GM19452 (cell line): ENCODE results near the gene GPRC5C.
A peak's percentile ranks its signal among the peaks of the same experiment; 100 is the strongest.

Experiments used
- ATAC-seq: cut with Tn5 transposase; IDR thresholded peaks from one replicate; pipeline ENCODE4 v1.9.1; 2021; ENCODE audit not compliant: unreplicated experiment

The GPRC5C gene

DNA sequence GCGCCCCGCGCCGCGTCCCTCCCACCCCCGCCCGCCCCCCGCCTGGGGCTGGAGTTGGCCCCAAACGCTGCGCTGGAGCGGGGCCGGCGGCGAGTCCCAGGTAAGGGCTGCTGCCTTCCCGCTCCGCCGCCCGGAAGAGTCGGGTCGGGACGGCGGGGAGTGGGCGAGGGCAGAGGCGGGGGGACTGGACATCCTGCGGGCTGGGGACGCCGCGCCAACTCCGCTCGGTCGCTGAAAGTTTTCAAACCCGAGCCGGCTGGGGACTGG lies 469 bp downstream of the GPRC5C start:
- no peak for ATAC-seq

DNA sequence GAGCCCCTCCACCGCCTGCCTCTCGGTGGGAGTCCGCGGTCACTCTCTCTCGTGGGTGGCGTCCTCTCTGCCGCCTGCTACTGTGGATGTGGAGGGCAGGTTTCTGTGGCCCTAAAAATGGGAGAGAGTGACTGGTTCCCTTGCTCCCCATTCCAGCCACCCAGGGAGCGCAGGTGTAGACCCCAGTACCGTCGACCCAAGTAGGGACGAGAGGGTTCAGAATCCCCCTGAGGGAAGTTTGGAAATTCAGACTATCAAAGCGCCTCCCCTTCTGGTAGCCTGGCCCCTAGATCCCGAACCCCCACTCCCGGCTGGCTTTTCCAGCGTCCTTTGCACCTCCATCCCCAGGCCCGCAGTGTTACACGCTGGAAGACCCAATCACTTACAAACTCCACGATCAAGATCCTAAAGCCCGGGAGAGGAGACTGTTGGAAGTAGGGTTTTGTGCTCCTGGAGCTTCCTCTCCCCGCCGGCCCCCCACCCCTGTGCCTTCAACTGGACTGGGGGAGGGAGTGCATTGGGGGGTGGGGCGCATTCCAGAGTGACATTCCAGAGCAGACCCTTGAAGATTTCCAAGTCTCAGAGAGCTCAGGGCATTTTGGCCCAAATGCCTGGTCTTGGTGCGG lies 991 bp downstream of the GPRC5C start:
- no peak for ATAC-seq

DNA sequence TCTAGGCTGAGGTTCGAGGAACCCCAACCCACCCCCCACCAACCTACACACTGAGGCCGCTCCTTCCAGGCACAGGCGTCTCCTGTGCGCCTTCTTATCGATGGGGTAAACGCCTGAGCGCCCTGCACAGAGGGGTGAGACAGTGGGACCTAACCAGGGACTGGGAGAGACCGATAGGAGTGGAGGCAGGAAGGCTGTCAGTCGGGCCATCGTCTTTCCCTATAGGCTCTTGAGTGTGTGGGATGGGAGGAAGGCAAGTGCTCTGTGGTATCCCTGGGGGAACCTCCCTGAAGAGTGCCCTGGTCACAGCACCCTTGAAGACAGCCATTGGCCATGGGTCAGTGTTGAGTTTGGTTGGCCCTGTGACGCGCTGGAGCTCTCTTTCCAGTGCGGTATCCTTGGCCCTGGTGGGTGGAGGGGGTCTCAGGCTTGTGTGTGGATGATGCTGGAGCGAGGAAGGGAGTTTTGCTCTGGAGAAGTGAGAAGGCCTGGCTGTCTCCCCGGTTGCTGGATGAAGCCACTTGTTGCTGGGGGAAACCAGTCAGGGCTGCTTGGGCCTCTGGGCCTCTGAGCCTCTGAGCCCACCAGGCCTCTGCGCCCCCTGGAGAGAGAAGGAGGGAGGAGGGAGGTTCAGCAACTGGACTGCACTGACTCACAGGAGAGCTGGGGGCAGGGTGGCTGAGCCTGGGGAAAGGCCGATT lies 1.7 kb downstream of the GPRC5C start:
- ATAC-seq: no peak

DNA sequence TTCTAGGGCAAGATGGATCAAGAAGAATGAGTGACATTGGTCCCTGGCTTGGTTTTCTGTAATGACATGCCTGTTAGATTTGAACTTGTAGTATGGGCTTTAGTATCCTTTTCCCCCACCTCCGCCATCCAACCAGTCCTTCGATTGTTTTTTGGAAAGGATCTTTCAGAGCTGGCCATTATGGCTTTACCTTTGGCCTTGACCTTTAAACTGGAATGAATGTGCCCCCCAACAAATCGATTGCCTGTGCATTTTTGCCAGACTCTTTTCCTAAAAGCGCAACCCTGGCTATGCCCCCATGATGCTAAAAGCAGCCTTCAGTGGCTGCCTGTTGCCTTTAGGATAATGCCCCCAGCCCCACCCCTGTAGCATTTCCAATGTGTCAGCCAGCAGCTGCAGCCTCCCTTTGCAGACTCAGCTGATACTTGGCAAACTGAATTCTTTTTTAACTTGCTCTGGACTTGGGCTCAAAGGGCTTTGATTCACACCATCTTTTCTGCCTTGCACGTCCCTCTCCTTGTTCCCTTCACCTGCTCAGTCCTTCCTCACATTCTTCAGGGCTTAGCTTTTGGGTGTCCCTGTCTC lies 4.0 kb downstream of the GPRC5C start:
- ATAC-seq: no peak

DNA sequence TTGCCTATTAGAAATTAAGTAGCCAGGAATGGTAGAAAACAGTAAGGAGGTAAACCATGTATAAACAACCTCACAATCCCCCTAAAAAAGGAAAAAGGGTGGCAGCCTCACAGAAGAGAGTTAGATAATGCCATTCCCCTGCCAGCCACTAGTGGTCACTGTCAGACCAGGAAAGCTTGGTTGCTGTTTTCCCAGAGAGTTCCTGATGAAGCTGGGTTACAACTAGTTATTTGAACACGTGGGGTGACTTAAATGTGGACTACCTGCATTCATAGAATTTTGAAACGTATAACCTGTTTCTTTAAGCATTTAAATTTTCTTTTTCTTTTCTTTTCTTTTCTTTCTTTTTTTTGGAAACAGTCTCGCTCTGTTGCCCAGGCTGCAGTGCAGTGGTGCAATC lies 5.8 kb downstream of the GPRC5C start:
- ATAC-seq: no peak

DNA sequence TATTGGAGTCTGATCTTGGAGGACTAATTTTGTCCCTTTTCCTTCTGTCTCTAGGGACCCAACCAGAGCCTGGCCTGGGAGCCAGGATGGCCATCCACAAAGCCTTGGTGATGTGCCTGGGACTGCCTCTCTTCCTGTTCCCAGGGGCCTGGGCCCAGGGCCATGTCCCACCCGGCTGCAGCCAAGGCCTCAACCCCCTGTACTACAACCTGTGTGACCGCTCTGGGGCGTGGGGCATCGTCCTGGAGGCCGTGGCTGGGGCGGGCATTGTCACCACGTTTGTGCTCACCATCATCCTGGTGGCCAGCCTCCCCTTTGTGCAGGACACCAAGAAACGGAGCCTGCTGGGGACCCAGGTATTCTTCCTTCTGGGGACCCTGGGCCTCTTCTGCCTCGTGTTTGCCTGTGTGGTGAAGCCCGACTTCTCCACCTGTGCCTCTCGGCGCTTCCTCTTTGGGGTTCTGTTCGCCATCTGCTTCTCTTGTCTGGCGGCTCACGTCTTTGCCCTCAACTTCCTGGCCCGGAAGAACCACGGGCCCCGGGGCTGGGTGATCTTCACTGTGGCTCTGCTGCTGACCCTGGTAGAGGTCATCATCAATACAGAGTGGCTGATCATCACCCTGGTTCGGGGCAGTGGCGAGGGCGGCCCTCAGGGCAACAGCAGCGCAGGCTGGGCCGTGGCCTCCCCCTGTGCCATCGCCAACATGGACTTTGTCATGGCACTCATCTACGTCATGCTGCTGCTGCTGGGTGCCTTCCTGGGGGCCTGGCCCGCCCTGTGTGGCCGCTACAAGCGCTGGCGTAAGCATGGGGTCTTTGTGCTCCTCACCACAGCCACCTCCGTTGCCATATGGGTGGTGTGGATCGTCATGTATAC lies 8.0 kb downstream of the GPRC5C start:
- ATAC-seq: no peak

DNA sequence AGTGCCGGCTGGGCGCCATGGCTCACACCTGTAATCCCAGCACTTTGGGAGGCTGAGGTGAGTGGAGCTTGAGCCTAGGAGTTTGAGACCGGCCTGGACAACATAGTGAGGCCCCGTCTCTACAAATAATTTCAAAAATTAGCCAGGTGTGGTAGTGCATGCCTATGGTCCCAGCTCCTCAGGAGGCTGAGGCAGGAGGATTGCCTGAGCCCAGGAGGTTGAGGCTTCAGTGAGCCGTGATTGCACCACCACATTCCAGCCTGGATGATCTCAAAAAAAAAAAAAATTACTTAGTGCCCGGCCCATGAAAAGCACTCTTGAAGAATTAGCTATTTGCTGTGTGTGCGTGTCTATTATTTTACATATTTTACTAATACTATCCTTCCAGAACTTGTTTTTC lies 9.6 kb downstream of the GPRC5C start:
- no peak for ATAC-seq

DNA sequence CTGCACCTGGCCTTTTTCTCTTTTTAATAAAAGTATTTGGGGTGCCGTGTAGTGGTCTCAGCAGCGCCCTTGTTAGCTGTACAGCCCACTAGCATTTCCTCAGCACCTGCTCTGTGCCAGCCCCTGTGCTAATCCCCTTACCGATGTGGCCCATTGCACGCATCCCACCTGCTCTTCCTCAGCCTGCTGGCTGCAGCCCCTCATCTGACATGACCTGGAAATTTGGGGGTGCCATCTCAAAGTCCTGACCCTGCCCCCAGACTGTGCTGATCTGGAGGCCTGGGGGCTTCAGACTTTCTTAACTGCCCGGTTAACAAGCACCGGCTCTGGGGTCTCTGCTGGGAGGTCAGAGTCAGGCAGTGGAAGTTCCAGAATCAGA lies 10.4 kb downstream of the GPRC5C start:
- ATAC-seq: no peak

DNA sequence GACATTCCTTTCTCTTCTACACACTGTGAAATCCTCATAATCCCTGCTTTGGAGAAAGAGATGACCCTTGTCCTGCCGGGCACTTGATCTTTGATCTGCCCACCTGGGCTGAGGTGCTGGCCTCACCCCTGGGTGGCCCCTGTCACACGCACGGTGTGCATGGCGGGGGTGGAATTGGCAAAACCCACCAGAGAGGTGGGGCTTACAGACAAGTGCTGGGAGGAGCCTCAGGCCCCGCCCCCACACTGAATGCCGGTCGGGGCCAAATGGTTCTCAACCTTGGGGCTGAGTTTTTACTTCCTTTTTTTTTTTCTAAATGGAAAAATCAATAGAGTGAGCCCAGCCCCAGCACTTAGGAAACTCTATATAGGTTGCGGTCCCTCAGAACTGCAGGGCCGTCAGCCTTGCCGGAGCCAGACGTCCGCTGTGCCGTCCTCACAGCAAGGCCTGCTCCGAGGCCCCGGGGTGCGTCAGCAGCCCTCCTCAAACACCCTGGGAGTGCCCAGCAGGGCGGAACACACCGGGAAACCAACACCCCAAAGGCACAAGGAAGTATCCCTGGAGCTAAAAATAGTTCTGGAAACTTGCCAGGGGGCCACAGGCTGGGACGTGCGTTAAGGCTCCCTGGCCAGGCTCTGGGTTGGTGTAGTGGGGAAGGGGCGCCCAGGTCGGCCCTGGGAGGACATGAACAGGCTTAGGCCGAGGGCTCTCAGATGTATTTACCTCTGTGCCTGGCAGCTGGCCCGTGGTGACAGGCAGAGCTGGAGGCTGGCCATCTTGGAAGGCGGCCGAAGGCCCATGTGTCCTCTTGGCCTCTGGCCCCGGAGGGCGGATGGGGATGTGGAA lies 11.0 kb downstream of the GPRC5C start:
- peak; percentile 73 for ATAC-seq

DNA sequence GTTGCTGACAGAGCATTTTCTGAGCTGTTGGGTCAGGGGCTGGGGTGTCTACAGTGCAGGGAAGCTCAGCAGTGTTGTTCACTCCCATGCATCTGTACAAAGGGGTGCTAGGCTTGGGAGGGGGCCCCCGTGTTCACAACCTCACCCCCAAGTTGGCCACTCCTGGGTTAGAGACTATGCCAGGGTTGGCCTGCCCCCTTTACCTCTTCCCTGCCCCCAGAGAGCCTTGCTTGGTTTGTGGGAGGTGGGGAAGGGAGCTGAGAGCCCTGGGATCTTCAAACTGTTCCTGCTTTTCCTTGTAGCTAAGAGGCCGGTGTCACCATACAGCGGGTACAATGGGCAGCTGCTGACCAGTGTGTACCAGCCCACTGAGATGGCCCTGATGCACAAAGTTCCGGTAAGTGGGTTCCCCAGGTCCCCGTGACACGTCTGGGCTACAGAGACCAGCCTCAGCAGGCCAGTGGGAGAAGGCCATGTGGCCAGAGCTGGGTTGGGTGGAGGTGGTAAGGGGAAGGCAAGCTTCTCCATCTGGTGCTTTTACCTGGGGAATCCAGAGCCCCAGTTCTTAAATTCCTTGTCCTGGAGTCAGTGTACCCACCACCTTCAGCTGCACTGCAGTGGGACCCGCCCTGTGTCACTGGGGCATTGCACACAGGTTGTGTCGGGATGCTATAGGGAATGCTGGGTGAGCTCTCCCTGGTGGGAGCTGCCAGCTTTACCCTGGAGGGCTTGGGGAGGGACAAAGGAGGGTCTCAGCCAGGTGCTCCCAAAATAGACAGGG lies 11.8 kb downstream of the GPRC5C start:
- ATAC-seq: no peak

DNA sequence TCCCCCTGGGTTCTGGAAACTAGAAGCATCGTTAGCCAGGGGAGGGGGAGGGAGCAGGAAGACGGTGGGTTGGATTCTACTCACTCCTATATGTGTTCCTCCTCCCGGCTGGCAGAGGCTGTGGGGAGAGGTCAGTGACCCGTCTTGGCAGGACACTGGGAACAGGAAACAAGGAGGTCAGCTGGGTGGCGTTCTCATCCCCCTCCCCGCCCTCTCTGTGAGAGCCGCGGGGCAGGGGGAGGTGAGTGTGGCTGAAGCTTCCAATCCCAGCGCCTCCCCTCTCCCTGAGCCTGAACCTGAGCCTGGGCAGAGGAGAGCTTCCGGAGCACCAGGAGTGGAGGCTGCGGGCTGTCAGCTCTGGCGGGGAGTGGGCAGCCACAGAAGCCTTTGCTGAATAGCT lies 12.5 kb downstream of the GPRC5C start:
- ATAC-seq: no peak

DNA sequence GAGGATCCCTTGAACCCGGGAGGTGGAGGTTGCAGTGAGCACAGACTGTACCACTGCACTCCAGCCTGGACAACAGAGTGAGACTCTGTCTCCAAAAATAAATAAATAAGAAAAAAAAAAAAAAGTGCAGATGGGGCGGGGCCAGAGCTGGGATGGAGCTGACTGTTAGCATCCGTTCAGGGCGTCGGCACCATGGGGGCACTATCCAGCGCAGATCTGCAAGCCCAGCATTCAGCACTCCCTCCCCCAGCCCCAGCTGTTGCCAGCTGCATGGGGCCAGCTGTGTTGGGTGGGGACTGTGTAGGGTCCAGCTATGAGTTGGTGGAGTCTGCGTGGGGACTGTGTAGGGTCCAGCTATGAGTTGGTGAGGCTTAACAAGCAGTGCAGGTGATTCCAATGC lies 13.3 kb downstream of the GPRC5C start:
- ATAC-seq: no peak

DNA sequence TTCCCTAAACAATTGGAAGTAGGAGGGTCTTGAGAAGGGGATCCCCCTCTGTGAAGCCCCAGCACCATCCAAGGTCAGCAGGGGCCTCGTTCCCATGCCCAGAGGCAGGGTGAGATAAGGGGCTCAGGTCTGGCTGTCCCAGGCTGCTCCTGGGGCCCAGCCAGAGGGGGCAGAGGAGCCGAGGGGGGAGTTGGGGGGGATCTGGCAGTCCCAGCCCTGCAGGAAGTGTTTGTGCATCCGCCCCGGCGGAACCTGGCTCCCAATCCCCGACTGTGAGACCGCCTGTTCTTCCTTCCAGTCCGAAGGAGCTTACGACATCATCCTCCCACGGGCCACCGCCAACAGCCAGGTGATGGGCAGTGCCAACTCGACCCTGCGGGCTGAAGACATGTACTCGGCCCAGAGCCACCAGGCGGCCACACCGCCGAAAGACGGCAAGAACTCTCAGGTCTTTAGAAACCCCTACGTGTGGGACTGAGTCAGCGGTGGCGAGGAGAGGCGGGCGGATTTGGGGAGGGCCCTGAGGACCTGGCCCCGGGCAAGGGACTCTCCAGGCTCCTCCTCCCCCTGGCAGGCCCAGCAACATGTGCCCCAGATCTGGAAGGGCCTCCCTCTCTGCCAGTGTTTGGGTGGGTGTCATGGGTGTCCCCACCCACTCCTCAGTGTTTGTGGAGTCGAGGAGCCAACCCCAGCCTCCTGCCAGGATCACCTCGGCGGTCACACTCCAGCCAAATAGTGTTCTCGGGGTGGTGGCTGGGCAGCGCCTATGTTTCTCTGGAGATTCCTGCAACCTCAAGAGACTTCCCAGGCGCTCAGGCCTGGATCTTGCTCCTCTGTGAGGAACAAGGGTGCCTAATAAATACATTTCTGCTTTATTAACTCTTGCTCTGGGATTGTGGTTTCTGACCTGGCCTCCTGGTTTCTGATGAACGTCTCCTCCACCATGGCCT lies 14.9 kb downstream of the GPRC5C start:
- peak; percentile 48 for ATAC-seq

DNA sequence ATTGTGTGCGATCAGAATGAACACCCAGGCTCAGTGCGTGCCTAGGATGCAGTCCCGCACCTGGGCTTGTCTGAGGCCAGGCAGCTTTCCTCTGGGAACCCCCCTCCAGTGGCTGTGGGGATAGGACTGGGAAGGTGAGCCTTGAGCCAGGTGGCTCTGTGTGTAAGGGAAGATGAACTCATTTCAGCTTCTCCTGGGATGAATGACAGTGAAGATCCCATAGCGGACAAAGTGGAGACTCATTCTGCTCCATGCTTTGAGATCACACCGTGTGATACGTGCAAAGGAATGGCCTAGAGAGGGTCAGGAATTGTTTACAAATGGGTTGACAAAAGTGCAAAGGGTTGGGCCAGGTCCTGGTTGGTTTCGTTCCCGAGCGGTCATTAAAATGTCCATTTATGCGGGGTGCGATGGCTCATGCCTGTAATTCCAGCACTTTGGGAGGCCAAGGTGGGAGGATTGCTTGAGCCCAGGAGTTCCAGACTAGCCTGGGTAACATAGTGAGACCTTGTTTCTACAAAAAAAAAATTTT lies 15.8 kb downstream of the GPRC5C start:
- ATAC-seq: no peak

DNA sequence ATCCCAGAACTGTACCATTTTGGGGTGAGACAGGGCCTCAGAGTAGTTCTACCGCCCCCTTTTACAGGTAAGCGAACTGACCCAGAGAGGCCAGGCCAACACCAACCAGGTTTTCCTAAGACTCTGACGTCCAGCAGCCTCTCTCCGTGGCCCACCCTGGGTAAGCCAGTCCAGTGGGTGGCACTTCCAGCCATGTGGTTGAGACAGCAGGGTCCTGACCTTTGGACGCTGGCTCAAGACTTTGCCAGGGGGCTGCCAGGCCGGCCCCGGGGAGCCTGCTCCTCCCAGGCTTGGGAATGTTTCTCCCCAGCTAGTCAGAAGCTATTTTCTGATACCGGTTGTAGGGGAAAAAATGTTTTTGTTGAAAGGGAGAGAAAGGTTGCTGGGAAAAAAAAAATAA lies 16.9 kb downstream of the GPRC5C start:
- no peak for ATAC-seq

DNA sequence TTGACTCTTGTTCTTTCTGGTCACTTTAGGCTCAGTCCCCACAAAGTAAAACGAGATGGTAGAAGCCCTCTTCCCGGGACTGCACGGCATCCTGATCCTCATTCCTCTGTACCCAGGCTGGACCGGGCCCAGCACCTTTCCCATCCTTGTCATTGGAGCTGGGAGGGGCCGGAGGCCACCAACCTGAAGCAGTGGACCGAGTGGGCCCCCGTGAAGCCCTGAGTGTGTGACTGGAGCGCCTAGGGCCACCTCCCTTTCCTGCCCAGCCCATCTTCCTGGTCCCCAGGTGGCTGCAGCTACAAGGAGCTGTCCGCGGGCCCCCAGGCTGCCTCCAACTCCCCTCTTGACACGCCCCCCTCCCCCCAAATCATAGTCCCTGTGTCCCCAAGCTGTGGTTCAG lies 17.4 kb downstream of the GPRC5C start:
- no peak for ATAC-seq

DNA sequence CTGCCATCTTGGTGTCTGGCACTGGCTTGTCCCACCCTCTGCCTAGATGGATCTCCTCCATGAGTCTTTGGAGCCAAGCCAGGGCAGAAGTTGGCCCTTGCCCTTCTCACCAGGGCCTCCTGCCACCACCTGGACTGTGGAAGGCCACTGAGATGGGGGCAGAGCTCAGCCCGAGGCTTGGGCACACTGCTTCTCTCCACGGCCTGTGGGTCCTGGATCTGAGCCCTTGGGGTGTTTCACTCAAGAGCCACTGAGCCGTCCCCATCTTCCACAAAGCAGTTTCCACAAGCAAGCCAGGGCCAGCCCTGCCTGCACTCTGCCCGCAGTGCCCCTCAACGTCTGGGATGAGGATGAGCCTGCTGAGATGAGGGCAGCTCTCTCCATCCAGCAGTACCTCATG lies 17.9 kb downstream of the GPRC5C start:
- no peak for ATAC-seq

DNA sequence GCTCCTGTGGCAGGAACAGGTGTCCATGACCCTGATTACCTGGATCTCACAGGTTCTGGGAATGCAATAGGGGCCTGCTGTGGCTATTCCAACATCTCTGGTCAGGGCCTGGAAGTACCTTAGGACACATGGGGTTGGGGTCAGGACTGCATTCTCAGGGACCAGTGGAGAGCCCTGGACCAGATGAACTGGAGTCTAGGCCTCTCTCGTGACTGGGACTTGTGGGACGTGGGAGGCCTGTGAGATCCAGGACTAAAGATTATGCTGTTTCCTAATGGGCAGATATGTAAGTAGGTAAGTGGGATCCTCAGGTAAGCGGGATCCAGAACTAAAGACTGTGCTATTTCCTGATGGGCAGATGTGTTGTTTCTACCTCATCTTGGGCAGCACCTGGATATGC lies 18.3 kb downstream of the GPRC5C start:
- no peak for ATAC-seq

DNA sequence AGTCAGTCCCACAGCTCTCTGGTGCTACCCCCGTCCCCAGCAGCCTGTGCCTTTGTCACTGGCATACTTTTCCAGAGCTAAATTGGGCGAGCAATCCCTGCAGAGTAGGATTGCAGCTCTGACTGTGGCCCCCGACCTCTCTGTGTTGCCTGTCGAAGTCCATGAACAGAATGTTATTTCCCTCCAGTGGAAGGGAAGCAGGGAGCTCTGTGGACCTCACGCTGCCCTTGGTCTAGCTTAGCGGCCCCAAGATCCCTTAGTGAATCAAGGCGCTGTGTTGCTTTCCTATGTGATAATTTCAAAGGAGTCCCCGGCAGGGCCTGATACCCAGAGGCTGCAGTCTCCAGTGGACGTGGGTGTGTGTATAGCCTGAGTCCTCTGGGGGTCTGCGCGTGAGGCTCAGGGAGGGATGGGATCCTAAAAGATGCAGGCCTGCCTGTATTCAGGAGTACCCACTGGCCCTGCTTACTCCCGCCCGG lies 19.1 kb downstream of the GPRC5C start:
- ATAC-seq: no peak
